GM21515 (cell line): ENCODE data around the gene ARL17B.
A peak's percentile ranks its signal among the peaks of the same experiment; 100 is the strongest.
"Not testable (repeated sequence)": the region's sequence is repeated elsewhere in the genome, so short reads cannot be mapped to it uniquely, and the experiment has no call there.

Source experiments
- ATAC-seq: cut with Tn5 transposase; IDR thresholded peaks from one replicate; pipeline ENCODE4 v1.9.1; 2021; ENCODE audit not compliant: unreplicated experiment

Gene ARL17B

DNA sequence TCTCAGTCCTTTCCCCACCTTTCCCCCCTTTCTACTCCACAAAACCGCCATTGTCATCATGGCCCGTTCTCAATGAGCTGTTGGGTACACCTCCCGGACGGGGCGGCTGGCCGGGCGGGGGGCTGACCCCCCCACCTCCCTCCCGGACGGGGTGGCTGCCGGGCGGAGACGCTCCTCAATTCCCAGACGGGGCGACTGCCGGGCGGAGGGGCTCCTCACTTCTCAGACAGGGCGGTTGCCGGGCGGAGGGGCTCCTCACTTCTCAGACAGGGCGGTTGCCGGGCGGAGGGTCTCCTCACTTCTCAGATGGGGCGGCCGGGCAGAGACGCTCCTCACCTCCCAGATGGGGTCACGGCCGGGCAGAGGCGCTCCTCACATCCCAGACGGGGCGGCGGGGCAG lies 108.8 kb downstream of the ARL17B start:
- not testable (repeated sequence) for ATAC-seq

DNA sequence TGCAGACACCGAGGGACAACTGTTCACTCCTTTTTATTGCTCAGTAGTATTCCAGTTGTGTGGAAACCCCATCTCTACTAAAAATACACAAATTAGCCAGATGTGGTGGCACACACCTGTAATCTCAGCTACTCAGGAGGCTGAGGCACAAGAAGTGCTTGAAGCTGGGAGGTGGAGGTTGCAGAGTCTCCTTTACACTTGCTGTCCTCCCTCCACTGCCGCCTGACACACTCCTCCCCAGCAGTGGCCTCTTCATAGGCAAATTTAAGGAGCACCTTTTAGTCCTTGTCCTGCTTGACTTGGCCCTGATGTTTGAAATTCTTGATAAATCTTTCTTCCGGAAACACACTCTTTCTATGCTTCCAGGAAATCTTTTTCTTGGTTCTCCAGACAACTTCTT lies 112.4 kb downstream of the ARL17B start:
- ATAC-seq = not testable (repeated sequence)

DNA sequence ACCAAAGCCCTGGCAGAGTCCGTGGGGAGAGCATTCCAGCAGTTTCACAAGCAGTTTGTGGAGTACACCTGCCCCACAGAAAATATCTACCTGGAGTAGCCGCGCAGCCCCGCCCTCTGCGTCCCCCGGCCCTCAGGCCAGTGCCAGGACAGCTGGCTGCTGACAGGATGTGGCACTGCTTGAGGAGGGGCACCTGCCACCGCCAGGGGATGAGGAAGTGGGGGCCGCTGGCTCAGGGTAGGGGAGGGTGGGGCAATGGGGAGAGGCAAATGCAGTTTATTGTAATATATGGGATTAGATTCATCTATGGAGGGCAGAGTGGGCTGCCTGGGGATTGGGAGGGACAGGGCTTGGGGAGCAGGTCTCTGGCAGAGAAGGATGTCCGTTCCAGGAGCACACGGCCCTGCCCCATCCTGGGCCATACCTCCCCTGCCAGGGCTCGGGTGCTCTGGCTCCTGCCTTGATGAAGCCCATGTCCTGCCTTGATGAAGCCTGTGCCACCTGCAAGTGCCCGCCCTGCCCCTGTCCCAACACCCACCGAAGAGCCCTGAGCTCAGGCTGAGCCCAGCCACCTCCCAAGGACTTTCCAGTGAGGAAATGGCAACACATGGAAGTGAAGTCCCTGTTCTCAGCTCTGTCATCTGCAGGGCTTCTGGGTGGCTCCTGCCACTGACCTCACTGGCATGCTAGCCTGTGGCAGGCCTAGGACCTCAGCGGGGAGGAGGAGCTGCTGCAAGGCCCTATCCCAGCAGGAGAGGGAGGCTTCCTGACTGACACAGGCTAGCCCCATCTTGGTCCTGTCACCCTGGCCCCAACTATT lies 116.4 kb downstream of the ARL17B start:
- not testable (repeated sequence) for ATAC-seq

DNA sequence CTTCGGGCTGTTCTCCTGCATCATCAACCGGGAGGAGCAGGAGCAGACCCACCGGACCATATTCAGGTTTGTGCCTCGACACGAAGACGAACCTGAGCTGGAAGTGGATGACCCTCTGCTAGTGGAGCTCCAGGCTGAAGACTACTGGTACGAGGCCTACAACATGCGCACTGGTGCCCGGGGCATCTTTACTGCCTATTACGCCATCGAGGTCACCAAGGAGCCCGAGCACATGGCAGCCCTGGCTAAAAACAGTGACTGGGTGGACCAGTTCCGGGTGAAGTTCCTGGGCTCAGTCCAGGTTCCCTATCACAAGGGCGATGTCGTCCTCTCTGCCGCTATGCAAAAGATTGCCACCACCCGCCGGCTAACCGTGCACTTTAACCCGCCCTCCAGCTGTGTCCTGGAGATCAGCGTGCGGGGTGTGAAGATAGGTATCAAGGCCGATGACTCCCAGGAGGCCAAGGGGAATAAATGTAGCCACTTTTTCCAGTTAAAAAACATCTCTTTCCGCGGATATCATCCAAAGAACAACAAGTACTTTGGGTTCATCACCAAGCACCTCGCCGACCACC lies 117.1 kb downstream of the ARL17B start:
- not testable (repeated sequence) for ATAC-seq

DNA sequence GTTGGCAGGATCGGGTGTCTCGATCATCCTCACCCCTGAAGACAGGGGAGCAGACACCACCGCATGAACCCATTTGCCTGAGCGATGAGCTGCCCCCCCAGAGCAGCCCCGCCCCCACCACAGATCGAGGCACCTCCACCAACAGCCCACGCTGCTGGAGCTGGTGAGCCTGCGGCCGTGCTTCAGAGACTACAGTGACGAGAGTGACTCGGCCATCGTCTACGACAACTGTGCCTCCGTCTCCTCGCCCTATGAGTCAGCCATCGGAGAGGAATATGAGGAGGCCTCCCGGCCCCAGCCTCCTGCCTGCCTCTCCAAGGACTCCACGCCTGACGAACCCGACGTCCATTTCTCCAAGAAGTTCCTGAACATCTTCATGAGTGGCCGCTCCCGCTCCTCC lies 117.6 kb downstream of the ARL17B start:
- not testable (repeated sequence) for ATAC-seq

DNA sequence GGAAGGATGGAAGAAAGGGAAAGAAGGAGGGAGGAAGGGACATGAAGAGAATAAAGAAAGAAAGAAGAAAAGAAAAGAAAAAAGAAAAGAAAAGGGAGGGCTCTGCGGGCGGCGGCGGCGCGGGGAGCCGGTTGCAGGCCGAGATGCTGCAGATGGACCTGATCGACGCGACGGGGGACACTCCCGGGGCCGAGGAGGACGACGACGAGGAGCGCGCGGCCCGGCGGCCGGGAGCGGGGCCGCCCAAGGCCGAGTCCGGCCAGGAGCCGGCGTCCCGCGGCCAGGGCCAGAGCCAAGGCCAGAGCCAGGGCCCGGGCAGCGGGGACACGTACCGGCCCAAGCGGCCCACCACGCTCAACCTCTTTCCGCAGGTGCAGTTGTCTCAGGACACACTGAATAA lies 118.1 kb downstream of the ARL17B start:
- ATAC-seq = not testable (repeated sequence)

DNA sequence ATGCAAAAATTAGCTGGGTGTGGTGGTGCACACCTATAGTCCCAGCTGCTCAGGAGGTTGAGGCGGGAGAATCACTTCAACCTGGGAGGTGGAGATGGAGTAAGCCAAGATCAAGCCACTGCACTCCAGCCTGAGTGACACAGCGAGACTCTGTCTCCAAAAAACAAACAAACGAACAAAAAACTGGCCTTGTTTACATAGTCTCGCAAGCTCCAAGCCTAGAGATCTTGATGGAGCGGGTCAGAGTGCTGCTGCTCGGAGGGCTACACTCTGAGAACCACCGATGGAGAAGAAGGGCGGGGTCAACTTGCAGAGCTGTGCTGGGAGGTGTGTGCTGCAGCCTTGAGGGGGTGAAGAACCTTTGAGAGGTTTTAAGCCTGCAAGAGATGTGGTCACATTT lies 130.2 kb downstream of the ARL17B start:
- not testable (repeated sequence) for ATAC-seq

DNA sequence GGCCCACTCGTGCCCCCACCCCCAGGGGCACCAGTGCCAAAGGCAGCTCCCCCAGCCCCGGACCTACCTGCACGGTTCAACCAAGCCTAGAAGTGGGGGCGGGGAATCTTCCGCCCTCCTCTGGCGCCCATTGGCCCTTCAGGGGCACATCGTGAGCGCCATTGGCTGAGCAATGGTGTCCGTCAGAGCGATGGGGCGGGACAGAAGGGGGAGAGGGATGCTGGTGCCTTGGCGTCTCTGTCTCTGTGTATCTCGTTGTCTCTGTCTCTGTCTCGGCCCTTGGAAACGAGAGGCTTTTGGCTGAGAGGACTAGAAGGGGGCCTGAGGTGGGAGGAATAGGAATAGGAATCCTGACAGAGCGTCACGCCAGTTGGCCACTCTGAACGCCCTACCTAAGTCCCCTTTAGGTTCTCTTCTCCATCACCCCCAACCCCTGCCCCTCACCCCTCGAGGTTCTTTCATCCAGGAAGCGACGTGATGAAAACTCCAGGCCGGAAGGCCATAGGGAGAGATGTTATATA lies 136.2 kb downstream of the ARL17B start:
- ATAC-seq = peak; percentile 99

DNA sequence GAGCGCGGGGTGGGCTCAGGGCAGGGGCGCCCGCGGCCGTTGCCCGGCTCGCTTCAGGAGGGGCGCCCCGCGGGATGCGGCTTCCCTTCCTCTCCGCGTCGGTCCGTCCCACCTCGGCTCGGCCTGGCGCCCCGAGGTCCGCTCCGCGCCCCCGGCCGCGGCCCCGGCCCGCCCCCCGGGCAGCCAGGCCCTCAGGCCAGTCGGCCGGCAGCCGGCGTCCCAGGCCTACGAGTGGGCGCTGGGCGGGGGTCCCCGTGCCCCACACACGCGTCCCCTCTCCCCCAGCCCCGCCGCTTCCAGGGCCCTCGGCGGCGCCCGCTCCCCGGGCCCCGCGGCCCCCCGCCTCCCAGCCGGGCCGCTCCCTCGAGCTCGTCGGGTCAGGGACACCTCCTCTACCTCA lies 136.7 kb downstream of the ARL17B start:
- ATAC-seq = peak; percentile 42
